Measurements from ENCODE around the gene ZNRF1. TPM values are rescaled to one million over a fixed set of nuclear protein-coding genes. Genes with fewer than 3 reads are reported as not detected.

Gene ZNRF1
- total and polyA plus RNA-seq, 2 donors, result 13.4 to 22.0 TPM

DNA sequence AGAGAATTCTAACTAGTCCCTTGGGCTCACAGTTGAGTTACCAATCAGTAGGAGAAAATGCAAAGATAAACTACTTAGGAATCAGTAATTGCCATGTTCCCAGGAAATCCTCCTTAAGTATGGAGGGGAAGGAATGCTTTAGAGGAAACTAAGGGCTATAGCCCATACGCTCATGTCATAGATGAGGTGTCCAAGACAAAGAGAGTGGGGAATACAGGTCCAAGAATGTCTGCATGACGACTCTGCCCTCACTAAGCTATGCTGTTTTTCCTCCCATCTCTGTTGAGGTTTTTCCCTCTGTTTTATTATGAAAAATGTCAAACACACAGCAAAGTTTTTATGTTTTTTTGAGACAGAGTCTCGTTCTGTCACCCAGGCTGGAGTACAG, 101.8 kb downstream of the ZNRF1 start:
- no peak for DNase-seq (ENCODE audit: extremely low spot score)
- H3K36me3 ChIP-seq (ENCODE audit: insufficient read depth), result no peaks in the 10 kb centered on the region
- no peaks in the 10 kb centered on the region for H3K4me1 ChIP-seq (ENCODE audit: insufficient read depth)
- no peak overlapping the region for H3K27ac ChIP-seq (ENCODE audit: low read depth)
- WGBS, result 86% methylated on average over 3 of the region's 3 CpGs
- no peak overlapping the region for H3K4me3 ChIP-seq (ENCODE audit: low read depth, low read length)

DNA sequence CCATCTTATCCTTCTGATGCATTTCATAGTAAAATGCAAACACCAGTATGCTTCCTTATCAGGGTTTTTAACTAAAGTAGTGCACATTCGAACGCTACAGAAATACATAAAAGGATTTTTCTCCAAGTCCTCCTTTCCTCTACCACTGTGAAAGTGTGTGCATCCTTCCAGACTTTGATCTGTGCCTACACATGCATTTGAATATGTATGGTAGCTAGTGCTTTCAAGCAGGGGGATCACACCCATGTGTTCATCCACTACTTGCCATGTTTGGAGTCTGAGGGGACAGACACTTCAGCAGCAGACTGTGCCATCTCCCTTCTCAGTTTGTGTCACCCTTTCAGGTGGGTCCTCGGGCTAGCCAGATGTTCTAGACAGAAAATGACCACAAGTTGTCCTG, 102.8 kb downstream of the ZNRF1 start:
- no peaks in the 10 kb centered on the region for H3K4me1 ChIP-seq (ENCODE audit: insufficient read depth)
- DNase-seq (ENCODE audit: extremely low spot score), result no peak
- no peaks in the 10 kb centered on the region for H3K36me3 ChIP-seq (ENCODE audit: insufficient read depth)
- H3K4me3 ChIP-seq (ENCODE audit: low read depth, low read length), result no peak overlapping the region
- H3K27ac ChIP-seq (ENCODE audit: low read depth), result no peak overlapping the region
- WGBS, result 89% methylated on average over 3 of the region's 3 CpGs

DNA sequence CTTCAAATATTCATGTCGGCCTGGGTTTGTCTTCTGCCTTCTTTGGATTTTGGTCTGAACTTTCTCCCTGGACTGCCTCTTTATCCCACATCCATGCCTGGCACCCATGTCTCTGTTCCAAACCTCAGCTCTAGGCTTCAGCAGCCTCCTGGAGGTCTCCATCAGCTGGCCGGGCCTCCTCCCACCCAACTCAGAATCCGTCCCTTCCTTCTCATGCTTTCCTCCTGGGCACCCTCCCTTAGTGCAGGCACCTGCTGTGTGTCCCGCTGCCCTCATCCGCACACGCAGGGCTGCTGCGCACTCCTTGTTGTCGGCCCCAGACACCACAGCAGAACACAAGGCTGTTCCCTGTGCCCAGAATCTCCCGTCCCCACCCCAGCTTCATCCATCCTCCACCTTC, 103.8 kb downstream of the ZNRF1 start:
- no peaks in the 10 kb centered on the region for H3K36me3 ChIP-seq (ENCODE audit: insufficient read depth)
- H3K27ac ChIP-seq (ENCODE audit: low read depth), result no peak overlapping the region
- no peak for DNase-seq (ENCODE audit: extremely low spot score)
- no peak overlapping the region for H3K4me3 ChIP-seq (ENCODE audit: low read depth, low read length)
- 98% methylated on average over 9 of the region's 9 CpGs for WGBS
- H3K4me1 ChIP-seq (ENCODE audit: insufficient read depth), result no peaks in the 10 kb centered on the region

DNA sequence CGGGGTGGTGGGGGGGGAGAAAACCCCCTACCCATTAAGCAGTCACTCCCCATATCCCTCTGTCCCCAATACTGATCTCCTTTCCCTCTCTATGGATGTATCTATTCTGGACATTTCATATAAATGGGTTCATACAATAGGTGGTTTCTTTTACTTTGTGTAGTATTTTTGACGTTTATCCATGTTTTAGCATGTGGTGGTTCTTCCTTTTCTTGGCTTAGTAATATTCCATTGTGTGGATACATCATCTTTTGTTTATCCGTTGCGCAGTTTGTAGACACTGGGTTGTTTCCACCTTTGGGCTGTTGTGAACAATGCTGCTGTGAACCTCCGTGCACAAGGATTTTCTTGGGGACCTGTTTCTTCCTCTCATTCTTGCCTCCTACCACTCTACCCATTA, 105.2 kb downstream of the ZNRF1 start:
- no peak for DNase-seq (ENCODE audit: extremely low spot score)
- no peaks in the 10 kb centered on the region for H3K36me3 ChIP-seq (ENCODE audit: insufficient read depth)
- H3K27ac ChIP-seq (ENCODE audit: low read depth), result no peak overlapping the region
- WGBS, result 96% methylated on average over 5 of the region's 5 CpGs
- H3K4me1 ChIP-seq (ENCODE audit: insufficient read depth), result no peaks in the 10 kb centered on the region
- H3K4me3 ChIP-seq (ENCODE audit: low read depth, low read length), result no peak overlapping the region

DNA sequence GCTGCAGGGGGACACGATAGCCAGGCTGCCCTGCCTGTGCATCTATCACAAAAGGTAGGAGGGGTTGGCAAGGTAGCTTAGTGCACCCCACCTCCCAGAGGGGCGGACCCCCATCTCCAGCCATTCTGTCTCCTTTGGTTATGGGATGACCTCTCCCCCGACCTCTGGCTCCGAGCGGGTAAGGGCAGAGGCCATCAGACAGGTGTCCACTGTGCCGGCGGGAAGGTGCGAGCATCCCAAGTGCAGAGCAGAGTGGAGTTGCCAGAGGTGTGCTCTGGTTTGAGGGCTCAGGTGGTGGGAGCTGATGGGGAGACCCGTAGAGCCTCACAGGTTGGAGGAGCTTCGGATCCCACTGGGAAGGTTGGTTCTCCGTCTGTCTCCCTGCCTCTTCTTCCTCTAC, 106.0 kb downstream of the ZNRF1 start:
- Histone ChIP-seq H3K27ac (ENCODE audit: low read depth) (no peak overlapping the region), H3K4me1 (ENCODE audit: insufficient read depth) (no peaks in the 10 kb centered on the region), H3K36me3 (ENCODE audit: insufficient read depth) (no peaks in the 10 kb centered on the region), H3K4me3 (ENCODE audit: low read depth, low read length) (no peak overlapping the region)
- DNase-seq (ENCODE audit: extremely low spot score), result no peak
- WGBS, result 94% methylated on average over 11 of the region's 11 CpGs

DNA sequence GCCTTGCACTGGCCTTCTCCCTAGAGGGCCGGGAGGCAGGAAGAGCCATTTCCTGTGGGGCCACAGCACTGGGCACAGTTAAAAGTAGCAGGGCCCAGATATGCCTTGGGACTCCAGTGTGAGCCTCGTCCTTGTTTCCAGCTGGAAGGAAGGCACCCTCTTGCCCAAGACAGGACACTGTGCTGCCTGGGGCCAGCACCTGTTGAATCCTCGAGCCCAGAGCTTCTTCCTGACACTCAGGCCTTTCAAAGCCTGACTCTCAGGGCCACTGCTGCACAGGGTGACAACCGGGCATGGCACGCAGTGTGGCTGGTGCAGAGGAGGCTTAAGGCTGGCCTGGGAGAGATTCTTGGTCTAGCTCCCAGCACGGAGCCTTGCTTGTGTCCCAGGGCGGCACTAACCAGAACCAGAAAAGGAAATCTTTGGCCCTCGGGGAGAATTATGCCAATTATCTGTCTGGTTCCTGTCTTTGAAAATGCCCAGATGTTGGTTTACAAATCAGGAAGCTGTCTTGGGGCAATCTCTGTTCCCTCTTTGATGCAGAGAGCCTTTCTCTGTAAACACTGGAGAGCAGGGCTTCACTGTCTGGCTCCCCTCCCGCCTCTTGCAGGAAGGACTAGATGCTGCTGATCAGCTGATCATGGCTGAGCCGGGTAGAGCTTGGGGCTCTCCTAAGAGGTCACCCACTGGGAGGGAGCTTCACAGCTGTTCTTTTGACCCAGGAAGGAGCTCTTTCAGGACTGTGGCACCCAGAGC, 106.7 kb downstream of the ZNRF1 start:
- 31% methylated on average over 10 of the region's 10 CpGs for WGBS
- no peak for DNase-seq (ENCODE audit: extremely low spot score)
- H3K4me1 ChIP-seq (ENCODE audit: insufficient read depth), result no peaks in the 10 kb centered on the region
- no peaks in the 10 kb centered on the region for H3K36me3 ChIP-seq (ENCODE audit: insufficient read depth)
- no peak overlapping the region for H3K4me3 ChIP-seq (ENCODE audit: low read depth, low read length)
- peak overlapping the region; percentile 11 for H3K27ac ChIP-seq (ENCODE audit: low read depth)

DNA sequence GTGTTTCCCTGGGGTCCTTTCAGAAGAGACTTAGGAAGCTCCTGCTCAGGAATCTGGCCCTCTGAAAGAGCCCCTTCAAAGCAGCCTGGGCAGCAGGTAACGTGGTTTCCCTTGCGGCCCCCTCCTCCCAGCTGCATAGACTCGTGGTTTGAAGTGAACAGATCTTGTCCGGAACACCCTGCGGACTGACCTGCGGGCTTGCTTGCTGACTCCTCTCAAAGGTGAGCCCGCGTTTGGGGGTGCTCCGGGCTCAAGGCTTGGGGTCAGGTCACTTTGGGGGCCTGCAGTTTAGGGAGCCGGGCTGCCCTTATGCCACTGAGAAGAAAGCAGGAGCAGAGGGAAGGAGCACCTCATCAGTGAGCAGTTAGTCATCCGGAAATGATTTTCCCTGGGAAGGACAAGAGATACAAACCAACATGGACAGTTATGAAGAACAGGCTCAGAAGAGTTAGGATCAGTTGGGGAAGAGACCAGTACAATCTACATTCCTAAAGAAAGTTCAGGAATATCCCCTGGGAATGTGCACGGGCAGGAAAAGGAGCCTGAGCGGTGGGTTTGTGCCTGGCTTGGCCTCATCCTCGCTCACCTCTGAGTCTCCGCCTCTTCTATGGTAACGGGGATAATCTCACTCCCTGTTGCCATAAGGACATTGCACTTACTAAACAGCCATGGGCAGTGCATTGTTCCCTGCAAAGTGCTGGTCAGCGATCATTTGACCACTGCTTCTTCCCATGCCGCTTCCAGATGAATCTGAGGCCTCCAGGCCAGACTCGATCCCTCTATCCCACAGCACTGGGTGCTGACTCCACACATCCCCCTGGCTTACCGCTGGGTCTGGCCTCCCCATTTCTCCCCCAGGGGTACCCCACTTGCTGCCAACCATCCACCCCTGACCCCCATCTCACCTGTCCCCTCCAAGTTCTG, 107.8 kb downstream of the ZNRF1 start:
- no peak for DNase-seq (ENCODE audit: extremely low spot score)
- WGBS, result 91% methylated on average over 20 of the region's 20 CpGs
- Histone ChIP-seq H3K4me3 (ENCODE audit: low read depth, low read length) (no peak overlapping the region), H3K36me3 (ENCODE audit: insufficient read depth) (no peaks in the 10 kb centered on the region), H3K27ac (ENCODE audit: low read depth) (no peak overlapping the region), H3K4me1 (ENCODE audit: insufficient read depth) (no peaks in the 10 kb centered on the region)

DNA sequence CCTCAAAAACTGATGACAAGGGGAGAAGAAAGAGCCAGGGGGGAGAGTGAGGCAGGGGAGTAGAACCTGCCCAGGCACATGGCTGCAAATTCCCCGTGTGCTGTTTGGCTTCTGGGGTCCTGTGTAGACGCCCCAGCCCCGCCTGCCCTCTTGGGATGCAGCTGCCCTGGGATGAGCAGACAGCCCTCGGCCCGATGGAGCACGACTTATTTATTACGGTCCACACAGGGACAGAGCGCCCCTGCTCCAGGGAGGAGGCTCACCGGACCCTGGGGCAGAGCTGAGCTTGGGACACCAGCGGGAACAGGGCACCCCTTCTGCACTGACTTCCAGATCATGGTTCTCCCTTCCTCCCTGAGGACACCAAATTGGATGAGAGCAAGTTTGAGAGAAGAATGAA, 108.7 kb downstream of the ZNRF1 start:
- H3K4me3 ChIP-seq (ENCODE audit: low read depth, low read length), result no peak overlapping the region
- H3K27ac ChIP-seq (ENCODE audit: low read depth), result no peak overlapping the region
- no peaks in the 10 kb centered on the region for H3K4me1 ChIP-seq (ENCODE audit: insufficient read depth)
- no peaks in the 10 kb centered on the region for H3K36me3 ChIP-seq (ENCODE audit: insufficient read depth)
- 82% methylated on average over 10 of the region's 10 CpGs for WGBS
- DNase-seq (ENCODE audit: extremely low spot score), result no peak

DNA sequence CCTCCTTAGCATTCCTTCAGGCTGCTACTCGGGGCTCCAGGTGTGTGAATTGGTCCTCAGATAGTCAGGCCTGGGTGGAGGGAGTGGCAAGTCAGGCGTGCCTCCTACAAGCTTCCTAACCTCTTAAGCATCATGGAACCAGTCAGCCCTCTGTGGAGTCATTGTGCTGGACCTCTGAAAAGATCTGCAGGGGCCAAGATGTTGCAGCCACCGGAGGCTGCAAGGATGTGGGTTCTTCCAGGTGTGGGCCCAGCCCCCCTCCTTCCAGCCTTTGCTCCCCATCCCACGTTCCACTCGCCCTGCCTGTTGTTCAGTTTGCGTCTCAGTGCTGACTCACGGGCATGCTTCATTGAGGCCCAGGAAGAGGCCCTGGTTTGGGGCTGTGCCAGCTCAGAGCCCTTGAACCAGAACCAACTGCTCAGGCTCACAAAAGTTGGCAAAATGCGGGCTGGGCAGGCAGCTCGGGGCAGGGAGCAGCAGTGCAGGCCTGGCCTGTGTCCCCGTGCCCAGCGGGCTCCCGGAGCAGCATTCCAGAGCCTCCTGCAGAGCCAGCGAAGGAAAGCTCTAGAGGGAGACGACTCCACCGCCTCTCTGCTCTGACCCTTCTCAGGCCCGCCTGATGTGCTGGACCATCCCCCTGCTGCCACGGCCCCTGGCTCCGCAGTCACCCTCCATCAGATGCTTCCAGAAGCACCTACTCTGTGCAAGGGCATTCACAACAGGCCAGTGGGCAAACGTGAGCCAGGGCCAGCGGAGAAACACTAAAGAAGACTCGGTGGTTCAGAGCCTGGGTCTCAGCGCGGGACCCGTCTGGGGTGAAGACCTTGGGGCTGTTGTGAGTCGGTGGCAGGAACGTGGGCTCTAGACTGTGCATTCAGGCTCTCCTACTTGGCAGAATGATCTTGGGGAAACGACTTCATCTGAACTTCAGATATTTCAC, 110.2 kb downstream of the ZNRF1 start:
- Histone ChIP-seq H3K27ac (ENCODE audit: low read depth) (peak overlapping the region; percentile 18), H3K4me3 (ENCODE audit: low read depth, low read length) (no peak overlapping the region), H3K4me1 (ENCODE audit: insufficient read depth) (no peaks in the 10 kb centered on the region), H3K36me3 (ENCODE audit: insufficient read depth) (no peaks in the 10 kb centered on the region)
- no peak for DNase-seq (ENCODE audit: extremely low spot score)
- WGBS, result 49% methylated on average over 27 of the region's 27 CpGs

DNA sequence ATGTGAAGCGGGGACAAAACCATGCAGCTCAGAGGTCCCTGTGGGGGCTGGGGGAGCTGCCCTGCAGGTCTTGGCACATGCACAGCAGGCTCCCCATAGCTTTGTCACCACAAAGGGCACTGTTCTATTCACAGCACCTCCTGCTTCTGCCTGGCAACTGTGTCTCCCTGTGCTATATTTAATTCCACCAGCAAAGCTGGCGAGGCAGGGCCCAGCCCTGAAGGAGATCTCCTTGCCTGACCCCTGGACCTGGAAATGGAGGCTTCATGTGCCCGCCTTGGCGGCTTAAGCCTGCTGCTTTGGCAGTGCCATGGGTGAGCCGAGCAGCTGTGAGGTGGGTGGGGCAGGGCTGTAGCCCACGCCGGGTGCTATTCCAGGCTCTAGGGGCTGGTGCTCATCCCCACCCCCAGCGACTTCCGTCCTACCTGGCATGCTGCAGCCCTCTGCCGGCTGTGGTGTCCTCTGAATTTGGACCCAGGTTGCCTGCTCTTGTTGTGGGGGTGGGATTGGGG, 111.0 kb downstream of the ZNRF1 start:
- Histone ChIP-seq H3K27ac (ENCODE audit: low read depth) (peak overlapping the region; percentile 18), H3K4me3 (ENCODE audit: low read depth, low read length) (no peak overlapping the region), H3K4me1 (ENCODE audit: insufficient read depth) (no peaks in the 10 kb centered on the region), H3K36me3 (ENCODE audit: insufficient read depth) (no peaks in the 10 kb centered on the region)
- no peak for DNase-seq (ENCODE audit: extremely low spot score)
- 45% methylated on average over 10 of the region's 10 CpGs for WGBS

DNA sequence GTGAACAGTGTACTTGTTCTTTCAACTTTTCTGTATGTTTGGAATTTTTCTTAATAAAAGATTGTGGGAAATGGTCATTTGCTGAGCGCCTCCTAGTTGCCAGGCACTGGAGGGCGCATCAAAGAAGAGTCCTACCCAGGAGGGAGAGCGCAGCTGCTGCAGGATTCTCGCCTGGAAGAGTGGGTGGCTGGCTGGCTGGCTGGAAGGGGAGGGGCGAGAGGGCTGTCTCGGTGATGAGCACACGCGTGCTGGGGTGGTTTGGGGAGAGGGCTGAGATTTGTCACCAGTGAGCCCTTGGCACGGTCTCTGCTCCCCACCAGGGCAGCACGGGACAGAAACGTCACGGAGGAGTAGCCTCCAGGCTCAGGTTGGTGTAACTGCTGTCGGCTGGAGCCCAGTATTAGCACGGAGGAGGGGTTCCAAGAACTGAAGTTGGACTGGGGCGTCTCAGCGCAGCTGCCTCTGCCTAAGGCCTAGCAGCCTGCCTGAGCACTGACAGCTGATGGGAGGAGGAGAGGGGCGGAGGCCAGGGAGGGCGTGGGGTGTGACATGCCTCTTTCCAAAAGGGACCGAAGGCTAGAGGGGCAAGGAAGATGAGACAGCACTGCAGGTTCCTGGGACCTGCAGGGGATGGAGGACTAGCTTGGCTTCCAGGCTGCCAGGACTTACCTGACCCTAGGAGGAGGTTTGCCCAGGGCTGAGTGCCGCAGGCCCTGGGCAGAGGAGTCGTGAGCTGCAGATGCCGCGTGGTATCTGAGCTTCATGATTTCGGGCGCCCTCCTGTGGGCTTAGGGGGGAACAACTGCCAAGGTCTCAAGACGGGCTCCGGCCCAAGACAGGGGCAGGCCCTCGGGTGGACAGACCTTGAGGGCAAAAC, 112.1 kb downstream of the ZNRF1 start:
- Histone ChIP-seq H3K27ac (ENCODE audit: low read depth) (peak overlapping the region; percentile 4), H3K36me3 (ENCODE audit: insufficient read depth) (no peaks in the 10 kb centered on the region), H3K4me1 (ENCODE audit: insufficient read depth) (no peaks in the 10 kb centered on the region), H3K4me3 (ENCODE audit: low read depth, low read length) (no peak overlapping the region)
- 10% methylated on average over 28 of the region's 28 CpGs for WGBS
- peak; percentile 87 for DNase-seq (ENCODE audit: extremely low spot score)

DNA sequence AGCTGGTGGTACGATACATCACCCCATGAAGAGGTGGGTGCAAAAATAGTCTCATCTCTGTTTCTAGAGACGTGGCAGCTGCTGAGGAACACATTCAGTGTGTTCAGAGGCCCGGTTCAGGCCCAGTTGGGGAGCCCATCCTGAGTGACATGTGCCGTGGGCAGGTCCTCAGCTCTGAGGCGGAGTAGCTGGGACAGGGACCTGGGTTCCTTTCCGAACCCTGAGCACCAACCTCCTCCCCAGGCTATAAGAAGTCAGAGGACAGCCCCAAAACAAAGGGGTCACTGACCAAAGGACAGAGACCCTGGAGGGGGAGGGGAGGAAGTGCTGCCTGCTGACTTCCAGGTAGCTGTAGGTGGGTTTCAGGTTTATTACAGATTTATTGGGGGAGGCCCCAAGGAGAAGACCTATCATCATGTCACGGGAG, 112.7 kb downstream of the ZNRF1 start:
- no peaks in the 10 kb centered on the region for H3K36me3 ChIP-seq (ENCODE audit: insufficient read depth)
- H3K27ac ChIP-seq (ENCODE audit: low read depth), result no peak overlapping the region
- no peak overlapping the region for H3K4me3 ChIP-seq (ENCODE audit: low read depth, low read length)
- H3K4me1 ChIP-seq (ENCODE audit: insufficient read depth), result no peaks in the 10 kb centered on the region
- 37% methylated on average over 7 of the region's 7 CpGs for WGBS
- DNase-seq (ENCODE audit: extremely low spot score), result no peak

All from urinary bladder (tissue), 4 donors.